ENCODE measurements around the gene EXOSC6. TPM values are rescaled to one million over a fixed set of nuclear protein-coding genes. Genes with fewer than 3 reads are reported as not detected.
"Not testable (repeated sequence)": the region's sequence is repeated elsewhere in the genome, so short reads cannot be mapped to it uniquely, and the experiment has no call there.

Gene EXOSC6
- polyA plus RNA-seq, 4 donors = 12.8 to 18.2 (median 15.6) TPM

GRCh38 chr16:70255574-70255973, 3.8 kb upstream of the EXOSC6 start:
- DNase-seq (ENCODE audit: low read depth in 4 of 4, low spot score in 3 of 4) = no peak

DNA sequence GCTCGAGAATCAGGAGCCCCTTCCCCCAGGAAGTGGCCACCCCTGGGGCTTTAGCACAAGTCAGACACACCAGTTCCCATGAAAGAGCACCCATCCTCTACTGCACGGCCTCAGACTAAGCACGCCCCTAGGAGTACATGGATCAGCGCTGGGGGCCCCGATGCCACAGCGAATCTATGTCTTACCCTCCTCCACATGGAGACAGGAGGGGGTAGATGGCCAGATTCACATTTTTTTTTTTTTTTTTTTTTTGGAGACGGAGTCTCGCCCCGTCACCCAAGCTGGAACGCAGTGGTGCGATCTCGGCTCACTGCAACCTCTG, 3.2 kb upstream of the EXOSC6 start:
- no peak for DNase-seq (ENCODE audit: low read depth in 4 of 4, low spot score in 3 of 4)

DNA sequence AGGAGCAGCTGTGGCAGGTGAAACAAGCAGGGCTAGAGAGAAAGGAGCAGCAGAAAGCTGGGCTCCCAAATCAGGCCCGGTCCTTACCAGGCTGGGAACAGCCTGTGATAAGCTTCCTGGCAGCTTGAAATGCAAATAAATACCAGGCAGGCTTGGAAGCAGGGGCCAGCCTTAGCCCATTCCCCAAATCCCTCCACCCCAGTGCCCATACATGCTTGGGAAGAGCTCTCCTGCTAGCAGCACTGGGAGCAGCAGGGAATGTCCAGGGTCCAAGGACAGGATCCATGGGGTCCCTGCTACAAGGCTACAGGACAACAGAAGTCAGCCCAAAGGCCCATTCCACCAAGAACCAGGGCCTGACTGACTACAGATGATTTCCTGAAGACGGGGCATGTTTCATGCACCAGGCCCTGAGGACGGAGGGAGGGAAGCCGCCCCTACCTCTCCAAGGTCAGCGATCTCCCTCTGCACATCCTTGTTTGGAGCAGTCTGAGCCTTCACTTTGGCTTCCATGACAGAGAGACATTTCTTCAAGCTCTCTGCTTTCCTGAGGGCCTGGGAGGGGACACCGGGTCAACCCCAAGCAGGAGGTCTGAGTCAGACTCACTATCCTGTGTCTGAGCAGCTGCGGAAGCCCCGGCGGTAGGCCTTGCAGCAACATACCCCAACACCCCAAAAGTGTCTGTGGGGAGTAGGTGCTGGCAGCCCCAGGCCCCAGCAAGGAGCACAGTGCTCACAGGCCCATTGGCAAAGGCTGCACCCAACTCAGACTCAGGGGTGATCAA, 2.6 kb upstream of the EXOSC6 start:
- no peak for DNase-seq (ENCODE audit: low read depth in 4 of 4, low spot score in 3 of 4)

DNA sequence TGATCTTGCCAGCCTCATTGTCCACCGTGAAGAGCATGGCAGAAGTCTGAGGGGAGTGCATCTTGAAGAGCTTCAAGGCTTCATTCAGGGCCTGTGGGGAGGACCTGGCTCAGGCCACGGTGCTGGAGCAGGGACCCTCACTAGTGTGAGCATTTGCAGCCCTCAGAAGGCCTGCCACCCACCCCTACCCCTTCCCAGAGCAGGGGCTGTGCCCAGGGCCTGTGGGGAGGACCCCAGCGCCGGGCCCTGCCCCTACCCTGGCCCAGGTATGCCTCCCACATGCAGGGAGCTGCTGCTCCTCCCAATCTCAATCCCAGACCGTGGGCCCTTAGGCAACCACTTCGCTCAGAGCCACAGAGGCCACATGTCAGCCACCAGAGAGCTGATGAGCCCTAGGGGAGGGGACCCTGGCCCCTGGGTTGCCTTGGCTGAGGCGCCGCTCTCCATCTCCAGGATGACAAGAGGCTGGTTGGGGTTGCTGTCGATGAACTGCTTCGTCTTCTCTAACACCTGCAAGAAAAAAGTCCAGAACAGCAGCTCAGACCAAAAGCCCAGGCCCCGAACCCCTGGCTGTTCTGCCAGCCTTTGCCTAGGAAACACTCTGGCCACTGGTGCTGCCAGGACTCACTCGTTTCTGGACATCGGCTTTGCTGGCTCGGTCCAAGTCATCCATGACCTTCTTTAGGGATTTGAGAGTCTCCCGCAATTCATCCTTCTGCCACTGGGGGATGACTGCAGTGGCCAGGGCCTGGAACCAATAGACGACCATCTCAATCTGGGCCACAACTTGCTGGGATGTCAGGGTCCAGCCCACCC, 1.8 kb upstream of the EXOSC6 start:
- DNase-seq (ENCODE audit: low read depth in 4 of 4, low spot score in 3 of 4) = no peak

DNA sequence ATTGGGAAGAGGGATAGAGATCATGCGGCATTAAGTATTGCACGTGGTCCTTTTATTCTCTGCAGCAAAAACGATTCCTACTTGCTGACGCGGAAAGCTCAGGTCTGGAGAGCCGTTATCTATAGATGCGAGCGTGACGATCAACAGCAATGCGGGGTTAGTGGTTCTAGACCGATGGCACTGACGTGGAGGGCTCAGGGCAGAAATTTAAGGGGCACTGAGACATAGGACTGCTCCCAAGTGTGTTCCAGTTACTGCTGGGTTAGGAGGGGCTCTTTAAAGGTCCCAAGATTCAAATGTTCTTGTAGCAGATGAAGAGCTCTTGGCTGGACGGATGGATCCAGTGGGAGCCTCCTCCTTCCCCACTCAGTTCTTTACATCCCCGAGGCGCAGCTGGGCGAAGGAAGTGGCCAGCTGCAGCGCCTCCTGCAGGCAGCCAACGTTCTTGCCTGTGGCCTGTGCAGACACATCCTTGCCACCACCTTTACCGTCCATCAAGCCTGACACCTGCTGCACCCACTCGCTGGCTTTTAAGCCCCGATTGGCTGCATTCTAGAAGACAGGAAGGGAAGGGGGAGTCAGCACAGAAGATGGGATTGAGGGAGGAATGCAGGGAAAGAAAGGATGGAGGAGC, 732 bp upstream of the EXOSC6 start:
- DNase-seq (ENCODE audit: low read depth in 4 of 4, low spot score in 3 of 4) = no peak

DNA sequence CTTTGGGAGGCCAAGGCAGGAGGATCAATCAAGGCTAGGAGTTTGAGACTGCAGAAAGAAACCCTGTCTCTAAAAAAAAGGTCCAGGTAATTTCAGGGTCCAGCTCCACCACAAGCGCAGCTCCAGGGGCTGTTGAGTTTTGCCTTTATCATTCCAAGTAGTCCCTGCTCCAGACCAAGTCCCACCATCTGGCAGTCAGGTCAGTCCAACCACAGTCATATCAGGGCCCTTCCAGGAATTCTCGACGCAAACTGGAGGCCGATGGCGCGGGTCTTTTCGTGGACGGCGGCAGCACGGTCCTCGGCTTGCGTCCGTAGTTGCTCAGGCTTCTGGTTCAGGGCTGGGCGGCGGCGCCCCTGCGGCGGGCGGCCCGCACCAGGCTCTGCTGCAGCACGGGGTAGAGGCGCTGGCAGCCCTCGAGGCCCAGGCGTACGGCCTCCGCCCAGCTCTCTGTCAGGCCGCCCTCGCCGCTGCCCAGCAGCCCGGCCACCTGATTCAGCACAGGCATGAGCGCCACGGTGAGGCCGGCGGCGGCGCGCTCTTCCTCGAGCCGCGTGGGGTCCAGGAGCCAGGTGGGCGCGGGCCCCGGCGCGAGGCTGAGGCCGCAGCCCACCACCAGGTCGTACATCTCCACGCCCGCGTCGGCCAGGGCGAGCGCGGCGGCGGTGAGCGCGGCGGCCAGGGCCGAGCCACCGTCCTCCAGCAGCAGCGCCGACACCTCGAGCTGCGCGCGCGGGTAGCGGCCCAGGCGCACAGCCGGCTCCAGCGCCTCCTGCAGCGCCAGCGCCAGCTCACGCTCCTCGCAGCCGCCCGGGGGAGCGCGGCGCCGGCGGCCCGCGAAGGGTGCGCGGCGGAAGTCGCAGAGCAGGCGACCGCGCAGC, 752 bp downstream of the EXOSC6 start:
- DNase-seq (ENCODE audit: low read depth in 4 of 4, low spot score in 3 of 4) = peak in 2 of 4 donors; percentile 11 to 20

DNA sequence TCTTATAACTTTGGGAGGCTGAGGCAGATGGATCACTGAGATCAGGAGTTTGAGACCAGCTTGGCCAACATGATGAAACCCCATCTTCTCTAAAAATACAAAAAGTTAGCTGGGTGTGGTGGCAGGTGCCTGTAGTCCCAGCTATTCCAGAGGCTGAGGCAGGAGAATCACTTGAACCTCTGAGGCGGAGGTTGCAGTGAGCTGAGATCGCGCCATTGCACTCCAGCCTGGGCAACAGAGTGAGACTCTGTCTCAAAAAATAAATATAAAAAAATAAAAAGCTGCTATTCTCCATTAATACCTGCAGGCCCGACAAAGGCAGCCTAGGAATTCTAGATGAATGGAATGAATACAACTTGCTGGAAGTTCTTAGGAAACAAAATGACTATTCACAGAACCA, 2.0 kb downstream of the EXOSC6 start:
- not testable (repeated sequence) for DNase-seq (ENCODE audit: low read depth in 4 of 4, low spot score in 3 of 4)

GRCh38 chr16:70238773-70239172, 13.0 kb downstream of the EXOSC6 start:
- not testable (repeated sequence) for DNase-seq (ENCODE audit: low read depth in 4 of 4, low spot score in 3 of 4)

DNA sequence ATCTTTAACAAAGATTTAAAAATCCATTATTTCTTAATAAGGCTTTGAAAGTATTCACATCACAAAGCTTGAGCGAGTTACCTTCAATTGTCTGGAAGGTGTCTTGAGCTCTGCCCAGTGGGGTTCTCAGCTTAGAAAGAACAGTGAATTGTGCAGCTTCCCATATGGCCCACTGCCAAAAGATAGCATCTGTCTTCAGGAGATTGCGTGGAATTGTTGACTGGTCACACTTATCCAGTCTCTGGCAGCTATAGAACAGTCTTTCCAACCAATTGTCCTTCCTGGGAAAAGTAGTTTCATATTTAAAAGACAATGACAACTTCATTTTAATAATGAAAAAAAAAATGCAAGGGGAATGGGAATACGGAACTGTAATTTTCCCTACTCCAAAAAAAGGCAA, 19.9 kb downstream of the EXOSC6 start:
- not testable (repeated sequence) for DNase-seq (ENCODE audit: low read depth in 4 of 4, low spot score in 3 of 4)

- DNase-seq (ENCODE audit: low read depth in 4 of 4, low spot score in 3 of 4) = not testable (repeated sequence)
These were observed 25.7 kb downstream of the EXOSC6 start for GRCh38 chr16:70226024-70226423.

GRCh38 chr16:70225430-70225829, 26.3 kb downstream of the EXOSC6 start:
- not testable (repeated sequence) for DNase-seq (ENCODE audit: low read depth in 4 of 4, low spot score in 3 of 4)

DNA sequence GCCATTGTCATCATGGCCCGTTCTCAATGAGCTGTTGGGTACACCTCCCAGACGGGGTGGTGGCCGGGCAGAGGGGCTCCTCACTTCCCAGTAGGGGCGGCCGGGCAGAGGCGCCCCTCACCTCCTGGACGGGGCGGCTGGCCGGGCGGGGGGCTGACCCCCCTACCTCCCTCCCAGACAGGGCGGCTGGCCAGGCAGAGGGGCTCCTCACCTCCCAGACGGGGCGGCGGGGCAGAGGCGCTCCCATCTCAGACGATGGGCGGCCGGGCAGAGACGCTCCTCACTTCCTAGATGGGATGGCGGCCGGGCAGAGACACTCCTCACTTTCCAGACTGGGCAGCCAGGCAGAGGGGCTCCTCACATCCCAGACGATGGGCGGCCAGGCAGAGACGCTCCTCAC, 27.1 kb downstream of the EXOSC6 start:
- not testable (repeated sequence) for DNase-seq (ENCODE audit: low read depth in 4 of 4, low spot score in 3 of 4)

GRCh38 chr16:70223971-70224513, 27.7 kb downstream of the EXOSC6 start:
- not testable (repeated sequence) for DNase-seq (ENCODE audit: low read depth in 4 of 4, low spot score in 3 of 4)

GRCh38 chr16:70223216-70223615, 28.5 kb downstream of the EXOSC6 start:
- DNase-seq (ENCODE audit: low read depth in 4 of 4, low spot score in 3 of 4) = not testable (repeated sequence)

- not testable (repeated sequence) for DNase-seq (ENCODE audit: low read depth in 4 of 4, low spot score in 3 of 4)
These were observed 29.2 kb downstream of the EXOSC6 start for GRCh38 chr16:70222574-70222973.

DNA sequence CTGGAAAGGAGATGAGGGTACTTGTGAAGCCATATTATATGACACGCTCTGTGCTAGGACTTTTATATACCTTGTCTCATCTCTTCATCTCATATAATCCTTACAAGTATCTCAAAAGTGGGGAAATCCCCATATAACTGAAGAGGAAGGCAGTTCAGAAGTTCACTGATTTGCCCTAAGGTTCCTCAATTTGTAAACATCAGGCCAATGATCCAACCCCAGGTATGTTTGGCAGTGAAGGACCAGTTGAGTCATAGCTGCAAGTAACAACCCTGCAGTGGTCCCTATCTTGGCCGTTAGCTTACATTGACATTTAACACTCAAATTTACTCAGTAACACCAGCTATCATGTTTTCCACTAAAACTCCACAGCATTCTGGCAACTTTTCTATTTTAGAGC, 33.2 kb downstream of the EXOSC6 start:
- not testable (repeated sequence) for DNase-seq (ENCODE audit: low read depth in 4 of 4, low spot score in 3 of 4)

DNA sequence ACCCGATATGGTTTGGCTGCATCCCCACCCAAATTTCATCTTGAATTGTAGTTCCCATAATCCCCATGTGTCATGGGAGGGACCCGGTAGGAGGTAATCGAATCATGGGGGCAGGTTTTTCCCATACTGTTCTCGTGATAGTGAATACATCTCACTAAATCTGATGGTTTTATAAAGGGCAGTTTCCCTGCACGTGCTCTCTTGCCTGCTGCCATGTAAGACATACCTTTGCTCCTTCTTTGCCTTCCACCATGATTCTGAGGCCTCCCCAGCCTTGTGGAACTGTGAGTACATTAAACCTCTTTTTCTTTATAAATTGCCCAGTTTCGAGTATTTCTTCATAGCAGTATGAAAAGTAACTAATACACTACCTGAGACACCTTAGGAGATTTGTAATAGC, 45.4 kb downstream of the EXOSC6 start:
- DNase-seq (ENCODE audit: low read depth in 4 of 4, low spot score in 3 of 4) = not testable (repeated sequence)

DNA sequence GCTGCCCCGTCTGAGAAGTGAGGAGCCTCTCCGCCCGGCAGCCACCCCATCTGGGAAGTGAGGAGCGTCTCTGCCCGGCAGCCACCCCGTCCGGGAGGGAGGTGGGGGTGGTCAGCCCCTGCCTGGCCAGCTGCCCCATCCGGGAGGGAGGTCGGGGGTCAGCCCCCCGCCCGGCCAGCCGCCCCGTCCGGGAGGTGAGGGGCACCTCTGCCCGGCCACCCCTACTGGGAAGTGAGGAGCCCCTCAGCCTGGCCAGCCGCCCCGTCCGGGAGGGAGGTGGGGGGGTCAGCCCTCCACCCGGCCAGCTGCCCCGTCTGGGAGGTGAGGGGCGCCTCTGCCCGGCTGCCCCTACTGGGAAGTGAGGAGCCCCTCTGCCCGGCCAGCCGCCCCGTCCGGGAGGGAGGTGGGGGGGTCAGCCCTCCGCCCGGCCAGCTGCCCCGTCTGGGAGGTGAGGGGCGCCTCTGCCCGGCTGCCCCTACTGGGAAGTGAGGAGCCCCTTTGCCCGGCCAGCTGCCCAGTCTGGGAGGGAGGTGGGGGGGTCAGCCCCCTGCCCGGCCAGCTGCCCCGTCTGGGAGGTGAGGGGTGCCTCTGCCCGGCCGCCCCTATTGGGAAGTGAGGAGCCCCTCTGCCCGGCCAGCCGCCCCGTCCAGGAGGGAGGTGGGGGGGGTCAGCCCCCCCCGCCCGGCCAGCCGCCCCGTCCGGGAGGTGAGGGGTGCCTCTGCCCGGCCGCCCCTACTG, 46.9 kb downstream of the EXOSC6 start:
- not testable (repeated sequence) for DNase-seq (ENCODE audit: low read depth in 4 of 4, low spot score in 3 of 4)

DNA sequence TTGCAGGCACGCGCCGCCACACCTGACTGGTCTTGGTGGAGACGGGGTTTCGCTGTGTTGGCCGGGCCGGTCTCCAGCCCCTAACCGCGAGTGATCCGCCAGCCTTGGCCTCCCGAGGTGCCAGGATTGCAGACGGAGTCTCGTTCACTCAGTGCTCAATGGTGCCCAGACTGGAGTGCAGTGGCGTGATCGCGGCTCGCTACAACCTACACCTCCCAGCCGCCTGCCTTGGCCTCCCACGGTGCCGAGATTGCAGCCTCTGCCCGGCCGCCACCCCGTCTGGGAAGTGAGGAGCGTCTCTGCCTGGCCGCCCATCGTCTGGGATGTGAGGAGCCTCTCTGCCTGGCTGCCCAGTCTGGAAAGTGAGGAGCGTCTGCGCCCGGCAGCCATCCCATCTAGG, 47.7 kb downstream of the EXOSC6 start:
- DNase-seq (ENCODE audit: low read depth in 4 of 4, low spot score in 3 of 4) = not testable (repeated sequence)
